ENCODE data around the gene CARM1. TPM values are rescaled to one million over a fixed set of nuclear protein-coding genes. Genes with fewer than 3 reads are reported as not detected.

Gene CARM1
- total RNA-seq, 1 experiment from 2014 or later = 103 TPM

DNA sequence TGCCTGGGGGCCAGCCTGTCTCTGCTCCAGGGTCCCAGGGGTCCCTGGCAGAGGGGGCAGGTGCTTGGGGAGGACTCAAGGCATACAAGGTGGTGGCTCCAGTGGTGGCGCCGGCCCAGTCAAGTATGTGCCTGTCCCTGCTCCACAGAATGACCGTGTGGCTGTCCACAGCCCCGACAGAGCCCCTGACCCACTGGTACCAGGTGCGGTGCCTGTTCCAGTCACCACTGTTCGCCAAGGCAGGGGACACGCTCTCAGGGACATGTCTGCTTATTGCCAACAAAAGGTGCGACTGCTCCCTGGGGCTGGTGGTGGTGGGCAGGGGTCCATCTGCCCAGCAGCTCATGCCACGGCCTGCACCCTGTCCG is 48.9 kb downstream of the CARM1 start:
- ChIA-PET RAD21 (ENCODE audit: low non-redundant PET in 1 of 2, low total read pairs in 2 of 2, uncharacterized antibody in 2 of 2, unreplicated experiment in 2 of 2) (no interaction called here), CTCF (no interaction called here), POLR2A (no interaction called here)
- Histone ChIP-seq H3K4me1 (ENCODE audit: control insufficient read depth in 1 of 2, insufficient read depth in 2 of 2, low read length in 2 of 2) (peaks cover 0 to 8% of the 10 kb centered on the region in 2 experiments; a peak in 2 of 4 replicates), H3K79me2 (ENCODE audit: insufficient read depth, low read length) (no peaks in the 10 kb centered on the region), H3K27me3 (ENCODE audit: insufficient read depth, low read length) (no peaks in the 10 kb centered on the region), H3K36me3 (ENCODE audit: control insufficient read depth in 1 of 2, insufficient read depth in 2 of 2, low read length in 2 of 2) (peaks cover 16 to 26% of the 10 kb centered on the region in 2 experiments), H3K9me2 (ENCODE audit: insufficient read depth) (no peaks in the 10 kb centered on the region), H3K27ac (ENCODE audit: low read depth, low read length) (no peak overlapping the region), H3K4me3 (replicated peaks in 1 of 2; ENCODE audit: low read depth in 1 of 2, low read length in 2 of 2) (no peak overlapping the region), H3K4me2 (ENCODE audit: low read length) (no peak overlapping the region), H3K9me3 (ENCODE audit: control insufficient read depth in 1 of 2, insufficient read depth in 1 of 2, low read depth in 1 of 2, low read length in 2 of 2) (no peaks in the 10 kb centered on the region), H2AFZ (ENCODE audit: low read depth, low read length, poor library complexity, severe bottlenecking) (no peak overlapping the region), H3K9ac (ENCODE audit: low read length) (no peak overlapping the region), H4K20me1 (ENCODE audit: insufficient read depth) (no peaks in the 10 kb centered on the region)
- no peak for TF ChIP-seq RAD21 (IDR thresholded peaks at IDR 0.05; ENCODE audit: low read depth)
- TF ChIP-seq, protein P1, sequence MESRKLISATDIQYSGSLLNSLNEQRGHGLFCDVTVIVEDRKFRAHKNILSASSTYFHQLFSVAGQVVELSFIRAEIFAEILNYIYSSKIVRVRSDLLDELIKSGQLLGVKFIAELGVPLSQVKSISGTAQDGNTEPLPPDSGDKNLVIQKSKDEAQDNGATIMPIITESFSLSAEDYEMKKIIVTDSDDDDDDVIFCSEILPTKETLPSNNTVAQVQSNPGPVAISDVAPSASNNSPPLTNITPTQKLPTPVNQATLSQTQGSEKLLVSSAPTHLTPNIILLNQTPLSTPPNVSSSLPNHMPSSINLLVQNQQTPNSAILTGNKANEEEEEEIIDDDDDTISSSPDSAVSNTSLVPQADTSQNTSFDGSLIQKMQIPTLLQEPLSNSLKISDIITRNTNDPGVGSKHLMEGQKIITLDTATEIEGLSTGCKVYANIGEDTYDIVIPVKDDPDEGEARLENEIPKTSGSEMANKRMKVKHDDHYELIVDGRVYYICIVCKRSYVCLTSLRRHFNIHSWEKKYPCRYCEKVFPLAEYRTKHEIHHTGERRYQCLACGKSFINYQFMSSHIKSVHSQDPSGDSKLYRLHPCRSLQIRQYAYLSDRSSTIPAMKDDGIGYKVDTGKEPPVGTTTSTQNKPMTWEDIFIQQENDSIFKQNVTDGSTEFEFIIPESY (IDR thresholded peaks at IDR 0.05; ENCODE audit: extremely low read depth, insufficient replicate concordance, low read length) = no peak
- TF ChIP-seq, protein P2, sequence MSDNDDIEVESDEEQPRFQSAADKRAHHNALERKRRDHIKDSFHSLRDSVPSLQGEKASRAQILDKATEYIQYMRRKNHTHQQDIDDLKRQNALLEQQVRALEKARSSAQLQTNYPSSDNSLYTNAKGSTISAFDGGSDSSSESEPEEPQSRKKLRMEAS (IDR thresholded peaks at IDR 0.05) = no peak
- TF ChIP-seq ZFX (IDR thresholded peaks at IDR 0.05) = no peak
- no peak for TF ChIP-seq EZH2 (IDR thresholded peaks at IDR 0.05)
- TF ChIP-seq SP1 (IDR thresholded peaks at IDR 0.05; ENCODE audit: low read depth) = no peak
- no peak for TF ChIP-seq EZH2phosphoT487 (IDR thresholded peaks at IDR 0.05; ENCODE audit: borderline replicate concordance)
- no peak for TF ChIP-seq CEBPB (IDR thresholded peaks at IDR 0.05; ENCODE audit: low read depth)
- TF ChIP-seq TCF7L2 (IDR thresholded peaks at IDR 0.05; ENCODE audit: borderline replicate concordance, extremely low read depth, insufficient read depth, insufficient read length) = no peak
- TF ChIP-seq, protein P3, sequence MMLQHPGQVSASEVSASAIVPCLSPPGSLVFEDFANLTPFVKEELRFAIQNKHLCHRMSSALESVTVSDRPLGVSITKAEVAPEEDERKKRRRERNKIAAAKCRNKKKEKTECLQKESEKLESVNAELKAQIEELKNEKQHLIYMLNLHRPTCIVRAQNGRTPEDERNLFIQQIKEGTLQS (IDR thresholded peaks at IDR 0.05) = no peak
- DNase-seq (ENCODE audit: low read depth, low spot score) = no peak
- intact Hi-C loops (cut with micrococcal nuclease) = no loop called here
- ATAC-seq = no peak
- no TSS peak for BruUV-seq (replicated peaks)
